Panc1 (cell line): ENCODE measurements around the gene UPP1.

Source experiments
- POLR2AphosphoS5 ChIP-seq: IDR thresholded peaks from 2 replicates; pipeline ENCODE4 v1.6.1; 2012; ENCODE audit warnings: mild to moderate bottlenecking, low read depth, low read length, moderate library complexity
- SIN3A ChIP-seq: IDR thresholded peaks from 2 replicates; pipeline ENCODE4 v1.6.1; 2012; ENCODE audit warnings: low read depth, mild to moderate bottlenecking, low read length, moderate library complexity, borderline replicate concordance; ENCODE audit not compliant: insufficient read depth
- TCF7L2 ChIP-seq: IDR thresholded peaks from 2 replicates; pipeline ENCODE4 v1.6.1; 2011; ENCODE audit warnings: mild to moderate bottlenecking, low read depth, low read length, inconsistent platforms
- TF ChIP-seq, protein P1 (sequence below): fragments of 450-650 bp; IDR thresholded peaks from 2 replicates; pipeline ENCODE4 v1.5.1; 2017; ENCODE audit warnings: mild to moderate bottlenecking
- TF ChIP-seq, protein P2 (sequence below), 2 experiments: IDR thresholded peaks; 2 replicates each; pipeline ENCODE4 v1.6.1; 2011 to 2012; ENCODE audit warnings: low read depth in 2 of 2, control low read depth in 1 of 2, low read length in 1 of 2, mild to moderate bottlenecking in 1 of 2, moderate library complexity in 1 of 2; ENCODE audit not compliant: insufficient read depth in 1 of 2

DNA sequence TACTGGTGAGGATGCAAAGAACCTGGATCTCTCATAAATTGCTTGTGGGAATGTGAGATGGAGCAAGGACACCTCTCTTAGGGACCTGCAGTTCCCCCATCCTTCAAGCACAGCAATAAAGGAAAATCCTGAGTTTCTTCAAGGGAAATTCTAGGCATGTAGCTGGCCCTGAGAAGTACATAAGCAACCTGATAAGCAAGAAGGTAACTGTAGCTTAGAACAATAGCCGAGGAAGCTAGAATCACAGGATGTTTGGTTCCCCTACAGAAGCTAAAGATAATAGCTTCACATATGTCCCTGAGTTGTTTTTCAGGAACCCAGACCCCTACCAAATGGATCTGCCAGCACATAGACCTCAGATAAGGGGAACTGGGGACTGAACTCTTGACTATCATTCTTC is 11.6 kb upstream of the UPP1 start:
- TF ChIP-seq SIN3A, result no peak
- TF ChIP-seq, protein P1, sequence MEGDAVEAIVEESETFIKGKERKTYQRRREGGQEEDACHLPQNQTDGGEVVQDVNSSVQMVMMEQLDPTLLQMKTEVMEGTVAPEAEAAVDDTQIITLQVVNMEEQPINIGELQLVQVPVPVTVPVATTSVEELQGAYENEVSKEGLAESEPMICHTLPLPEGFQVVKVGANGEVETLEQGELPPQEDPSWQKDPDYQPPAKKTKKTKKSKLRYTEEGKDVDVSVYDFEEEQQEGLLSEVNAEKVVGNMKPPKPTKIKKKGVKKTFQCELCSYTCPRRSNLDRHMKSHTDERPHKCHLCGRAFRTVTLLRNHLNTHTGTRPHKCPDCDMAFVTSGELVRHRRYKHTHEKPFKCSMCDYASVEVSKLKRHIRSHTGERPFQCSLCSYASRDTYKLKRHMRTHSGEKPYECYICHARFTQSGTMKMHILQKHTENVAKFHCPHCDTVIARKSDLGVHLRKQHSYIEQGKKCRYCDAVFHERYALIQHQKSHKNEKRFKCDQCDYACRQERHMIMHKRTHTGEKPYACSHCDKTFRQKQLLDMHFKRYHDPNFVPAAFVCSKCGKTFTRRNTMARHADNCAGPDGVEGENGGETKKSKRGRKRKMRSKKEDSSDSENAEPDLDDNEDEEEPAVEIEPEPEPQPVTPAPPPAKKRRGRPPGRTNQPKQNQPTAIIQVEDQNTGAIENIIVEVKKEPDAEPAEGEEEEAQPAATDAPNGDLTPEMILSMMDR, result no peak
- TF ChIP-seq, protein P2, sequence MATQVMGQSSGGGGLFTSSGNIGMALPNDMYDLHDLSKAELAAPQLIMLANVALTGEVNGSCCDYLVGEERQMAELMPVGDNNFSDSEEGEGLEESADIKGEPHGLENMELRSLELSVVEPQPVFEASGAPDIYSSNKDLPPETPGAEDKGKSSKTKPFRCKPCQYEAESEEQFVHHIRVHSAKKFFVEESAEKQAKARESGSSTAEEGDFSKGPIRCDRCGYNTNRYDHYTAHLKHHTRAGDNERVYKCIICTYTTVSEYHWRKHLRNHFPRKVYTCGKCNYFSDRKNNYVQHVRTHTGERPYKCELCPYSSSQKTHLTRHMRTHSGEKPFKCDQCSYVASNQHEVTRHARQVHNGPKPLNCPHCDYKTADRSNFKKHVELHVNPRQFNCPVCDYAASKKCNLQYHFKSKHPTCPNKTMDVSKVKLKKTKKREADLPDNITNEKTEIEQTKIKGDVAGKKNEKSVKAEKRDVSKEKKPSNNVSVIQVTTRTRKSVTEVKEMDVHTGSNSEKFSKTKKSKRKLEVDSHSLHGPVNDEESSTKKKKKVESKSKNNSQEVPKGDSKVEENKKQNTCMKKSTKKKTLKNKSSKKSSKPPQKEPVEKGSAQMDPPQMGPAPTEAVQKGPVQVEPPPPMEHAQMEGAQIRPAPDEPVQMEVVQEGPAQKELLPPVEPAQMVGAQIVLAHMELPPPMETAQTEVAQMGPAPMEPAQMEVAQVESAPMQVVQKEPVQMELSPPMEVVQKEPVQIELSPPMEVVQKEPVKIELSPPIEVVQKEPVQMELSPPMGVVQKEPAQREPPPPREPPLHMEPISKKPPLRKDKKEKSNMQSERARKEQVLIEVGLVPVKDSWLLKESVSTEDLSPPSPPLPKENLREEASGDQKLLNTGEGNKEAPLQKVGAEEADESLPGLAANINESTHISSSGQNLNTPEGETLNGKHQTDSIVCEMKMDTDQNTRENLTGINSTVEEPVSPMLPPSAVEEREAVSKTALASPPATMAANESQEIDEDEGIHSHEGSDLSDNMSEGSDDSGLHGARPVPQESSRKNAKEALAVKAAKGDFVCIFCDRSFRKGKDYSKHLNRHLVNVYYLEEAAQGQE (IDR thresholded peaks at IDR 0.05; ENCODE audit: insufficient read depth in 1 of 2, low read depth in 2 of 2, low read length in 1 of 2), result no peak
- TF ChIP-seq POLR2AphosphoS5, result no peak
- TF ChIP-seq TCF7L2, result no peak
